Hippocampal formation (tissue), 2 donors: ENCODE results near the gene SLC9A7.

Experiments used
- DNase-seq, 2 donors: peaks; one replicate each; lab custom pipeline; 2025; lab: John Stamatoyannopoulos, UW

Gene SLC9A7

DNA sequence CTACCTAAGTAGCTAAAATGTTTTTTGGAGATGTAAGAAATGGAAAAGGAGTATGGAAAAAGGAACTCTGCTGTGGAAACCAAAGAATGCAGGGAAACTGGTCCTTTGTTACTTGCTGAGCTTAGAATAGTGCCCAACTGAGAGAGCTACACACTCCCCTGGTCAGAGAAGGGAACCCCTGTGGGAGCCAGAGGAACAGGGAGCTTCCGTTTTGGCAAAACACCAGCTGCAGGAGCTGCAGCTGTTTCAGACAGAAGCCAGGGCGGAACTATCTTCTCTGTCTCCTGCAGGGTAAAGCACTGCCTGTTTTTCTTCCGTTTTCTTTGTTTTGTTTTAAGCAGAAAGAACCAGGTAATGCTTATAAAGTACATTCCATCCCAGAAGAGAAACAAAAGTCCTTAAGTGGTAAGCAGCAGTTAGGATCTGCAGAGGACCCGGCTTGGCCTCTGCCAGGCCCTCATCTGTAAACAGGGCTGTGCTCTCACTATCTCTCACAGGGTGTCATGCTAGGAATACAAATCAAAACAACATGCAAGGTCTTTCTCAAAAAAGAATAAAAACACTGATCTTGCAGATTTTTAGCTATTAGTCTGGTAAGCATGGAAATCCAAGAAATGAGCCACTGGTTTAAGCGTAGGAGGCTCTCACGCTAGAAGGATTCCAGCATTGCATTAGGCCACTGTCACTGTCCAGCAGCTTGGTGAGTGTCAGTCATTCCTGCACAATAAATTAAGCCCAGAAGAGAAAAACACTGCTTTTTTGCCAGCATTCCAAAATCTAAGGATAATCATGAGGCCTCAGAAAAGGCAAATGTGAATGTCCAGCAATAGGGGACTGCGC, 109.3 kb downstream of the SLC9A7 start:
- DNase-seq = peak in 1 of 2 donors; percentile 6

DNA sequence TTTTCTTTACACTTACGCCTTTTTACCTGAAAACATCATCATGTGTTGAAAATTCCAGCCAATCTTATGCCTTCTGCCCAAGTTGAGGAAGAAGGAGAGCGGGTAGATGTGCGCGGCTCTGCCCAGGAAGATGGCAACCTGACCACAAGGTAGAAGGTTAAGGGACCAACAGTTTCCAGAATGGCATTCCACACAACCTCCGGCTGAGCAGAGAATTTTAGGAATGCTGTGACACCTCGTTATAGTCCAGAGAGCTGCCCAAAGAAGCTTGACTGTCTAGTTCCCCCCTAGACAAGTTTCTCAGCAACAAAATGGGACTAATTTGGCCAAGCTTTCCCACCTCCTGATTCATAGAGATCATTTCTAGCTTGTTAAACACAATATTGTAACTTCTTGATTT, 110.3 kb downstream of the SLC9A7 start:
- DNase-seq = no peak

DNA sequence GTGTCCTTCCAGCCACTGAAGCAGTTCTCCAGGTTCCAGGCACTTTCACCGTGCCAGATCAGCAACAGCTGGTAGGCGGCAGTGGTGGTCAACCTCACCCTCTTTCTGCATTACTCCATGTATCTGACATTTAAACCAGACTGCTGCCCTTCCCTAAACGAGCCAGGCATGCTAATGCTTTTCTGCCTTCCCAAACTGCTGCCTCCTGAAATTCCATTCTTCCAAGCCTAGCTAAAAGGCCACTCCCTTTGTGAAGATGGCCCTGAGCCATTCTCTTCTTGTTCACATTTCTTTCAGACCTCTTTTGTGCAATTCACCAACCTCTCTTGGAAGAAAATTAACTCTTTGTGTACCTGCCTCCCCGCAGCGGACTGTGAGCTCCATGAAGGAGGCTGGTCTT, 111.7 kb downstream of the SLC9A7 start:
- no peak for DNase-seq

DNA sequence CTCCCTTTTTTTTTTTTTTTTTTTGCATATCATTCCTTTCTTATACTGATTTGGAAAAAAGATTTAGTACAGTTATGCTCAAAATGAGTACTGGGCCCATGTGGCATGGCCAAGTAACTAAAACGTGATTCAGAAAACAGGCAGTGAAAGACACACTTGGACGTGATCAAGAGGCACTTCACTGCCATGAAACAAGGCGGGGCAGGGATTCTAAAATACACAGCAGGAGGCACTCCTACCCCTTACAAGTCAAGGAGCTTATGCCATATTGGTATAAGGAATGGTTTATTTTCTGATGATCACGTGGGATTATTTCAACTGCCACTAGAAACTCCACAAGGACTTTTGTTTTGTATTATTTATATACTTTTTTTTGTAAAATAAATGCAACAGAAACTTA, 113.3 kb downstream of the SLC9A7 start:
- DNase-seq = no peak

DNA sequence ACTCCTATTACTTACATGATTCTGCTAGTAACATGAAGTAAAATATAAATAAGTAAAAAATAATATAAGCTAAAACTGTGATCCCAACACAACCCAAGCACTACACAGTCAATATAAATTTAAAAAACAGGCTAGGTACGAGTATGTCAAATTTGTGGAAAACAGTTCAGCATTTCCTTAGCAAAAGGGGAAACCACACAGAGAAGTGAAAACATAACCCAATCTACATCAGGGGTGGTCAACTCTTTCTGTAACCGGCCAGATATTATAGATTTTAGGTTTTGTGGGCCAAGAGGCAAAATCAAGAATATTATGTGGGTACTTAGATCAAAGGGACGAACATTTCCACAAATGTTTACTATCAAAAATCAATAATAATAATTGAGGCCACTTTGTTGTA, 115.3 kb downstream of the SLC9A7 start:
- no peak for DNase-seq

DNA sequence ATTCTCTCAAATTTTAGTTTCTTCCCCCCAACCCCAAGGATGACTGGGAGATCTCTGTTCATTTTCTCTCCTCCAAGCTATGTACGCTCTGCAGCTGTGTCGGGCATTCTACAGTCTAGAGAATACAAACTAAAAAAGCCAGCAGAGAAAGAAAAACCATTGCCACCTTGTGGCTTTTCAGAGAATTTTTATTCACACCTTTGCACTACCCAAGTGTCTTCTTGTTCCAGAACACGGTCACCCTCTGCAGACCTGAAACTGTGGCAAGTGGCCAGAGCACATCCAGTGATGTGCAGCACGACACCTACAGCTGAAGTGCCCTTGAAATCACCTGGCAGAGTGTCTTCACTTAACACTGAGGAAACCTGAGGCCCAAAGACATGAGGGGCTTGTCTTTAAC, 116.8 kb downstream of the SLC9A7 start:
- no peak for DNase-seq

DNA sequence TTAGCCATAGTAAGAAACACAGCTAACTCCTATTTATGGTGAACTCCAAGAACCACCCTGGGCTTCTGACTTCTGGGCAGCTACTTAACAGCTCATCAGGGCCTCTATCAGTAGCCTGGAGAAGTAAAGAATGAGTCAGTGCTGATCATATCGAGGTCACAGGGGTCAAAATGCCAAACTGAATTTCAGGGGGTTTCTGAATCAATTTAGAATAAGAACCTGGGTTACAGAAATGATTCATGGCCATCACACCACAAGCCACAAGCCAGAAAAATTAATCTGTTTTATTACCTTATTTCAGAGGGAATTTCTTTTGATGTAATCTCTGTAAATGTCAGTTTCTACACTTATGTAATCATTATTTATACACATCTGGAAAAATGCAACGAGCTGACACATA, 121.0 kb downstream of the SLC9A7 start:
- no peak for DNase-seq

DNA sequence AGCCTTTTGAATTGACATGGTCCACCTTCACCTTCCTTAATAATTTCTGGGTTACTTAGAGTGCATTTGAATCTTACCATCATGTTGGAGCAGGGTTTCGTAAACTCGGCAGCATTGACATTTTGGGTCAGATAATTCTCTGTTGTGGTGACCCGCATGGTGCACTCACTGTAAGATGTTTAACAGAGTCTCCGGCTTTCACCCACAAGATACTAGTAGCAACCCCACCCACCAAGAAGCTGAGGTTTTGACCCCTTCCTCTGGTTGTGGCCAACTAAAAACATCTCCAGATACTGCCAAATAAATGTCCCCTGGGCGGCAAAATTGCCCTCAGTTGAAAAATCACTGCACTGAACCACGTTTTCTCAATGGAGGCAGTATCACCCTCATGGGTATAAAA, 122.7 kb downstream of the SLC9A7 start:
- DNase-seq = no peak

DNA sequence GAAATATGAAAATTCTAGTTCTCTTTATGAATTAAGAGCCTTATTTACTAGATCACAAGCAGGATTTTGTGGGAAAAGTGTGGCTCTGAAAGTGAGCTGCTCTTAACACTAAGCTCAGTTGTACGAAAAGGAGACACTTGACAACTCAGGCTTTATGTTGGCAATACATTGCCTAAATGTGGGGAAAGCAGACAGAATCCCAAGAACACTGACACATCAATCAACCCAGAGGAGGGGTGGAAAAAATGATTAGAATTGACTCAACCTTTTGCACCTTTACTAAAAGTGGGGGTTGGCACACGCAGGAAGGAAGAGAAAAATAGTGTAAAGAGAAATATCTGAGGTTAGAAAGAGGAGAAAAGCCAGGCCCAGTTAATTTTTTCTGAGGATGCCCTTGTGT, 123.7 kb downstream of the SLC9A7 start:
- DNase-seq = no peak

DNA sequence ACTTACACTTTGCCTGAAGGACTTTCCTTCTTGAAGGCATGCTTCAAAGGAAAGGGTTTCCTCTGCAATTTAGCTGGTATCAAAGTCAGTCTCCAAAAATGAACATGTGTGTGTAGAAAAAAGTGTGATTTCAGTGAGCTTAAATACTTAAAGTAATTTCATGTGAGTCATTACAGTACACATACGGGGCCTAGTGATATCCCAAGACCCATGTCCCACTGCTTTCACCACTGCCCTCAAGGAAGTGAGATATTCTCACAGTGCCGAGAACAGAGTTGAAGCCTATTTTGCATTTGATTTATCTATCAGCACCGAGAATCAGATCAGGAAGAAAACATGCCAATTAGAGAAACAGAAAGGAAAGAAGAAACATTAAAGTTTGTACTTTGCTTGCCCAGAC, 124.3 kb downstream of the SLC9A7 start:
- DNase-seq = no peak

DNA sequence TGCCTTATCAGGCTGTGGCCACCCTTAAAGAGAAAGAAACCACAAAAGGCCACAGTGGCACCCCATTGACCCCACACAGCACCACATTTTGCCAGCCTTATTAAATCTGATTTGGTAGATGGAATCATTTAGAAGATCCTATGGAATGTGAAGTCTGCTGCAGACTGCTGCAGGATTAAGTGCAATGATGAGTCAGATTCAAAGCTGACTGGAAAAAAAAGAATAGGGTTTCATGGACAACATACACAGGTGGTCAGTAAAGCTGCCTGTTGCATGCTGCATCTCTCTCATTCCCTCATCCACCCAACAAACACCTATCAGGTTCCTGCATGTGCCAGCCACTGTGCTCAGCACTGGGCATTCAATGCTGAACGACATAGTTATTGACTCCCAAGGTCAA, 128.8 kb downstream of the SLC9A7 start:
- no peak for DNase-seq

DNA sequence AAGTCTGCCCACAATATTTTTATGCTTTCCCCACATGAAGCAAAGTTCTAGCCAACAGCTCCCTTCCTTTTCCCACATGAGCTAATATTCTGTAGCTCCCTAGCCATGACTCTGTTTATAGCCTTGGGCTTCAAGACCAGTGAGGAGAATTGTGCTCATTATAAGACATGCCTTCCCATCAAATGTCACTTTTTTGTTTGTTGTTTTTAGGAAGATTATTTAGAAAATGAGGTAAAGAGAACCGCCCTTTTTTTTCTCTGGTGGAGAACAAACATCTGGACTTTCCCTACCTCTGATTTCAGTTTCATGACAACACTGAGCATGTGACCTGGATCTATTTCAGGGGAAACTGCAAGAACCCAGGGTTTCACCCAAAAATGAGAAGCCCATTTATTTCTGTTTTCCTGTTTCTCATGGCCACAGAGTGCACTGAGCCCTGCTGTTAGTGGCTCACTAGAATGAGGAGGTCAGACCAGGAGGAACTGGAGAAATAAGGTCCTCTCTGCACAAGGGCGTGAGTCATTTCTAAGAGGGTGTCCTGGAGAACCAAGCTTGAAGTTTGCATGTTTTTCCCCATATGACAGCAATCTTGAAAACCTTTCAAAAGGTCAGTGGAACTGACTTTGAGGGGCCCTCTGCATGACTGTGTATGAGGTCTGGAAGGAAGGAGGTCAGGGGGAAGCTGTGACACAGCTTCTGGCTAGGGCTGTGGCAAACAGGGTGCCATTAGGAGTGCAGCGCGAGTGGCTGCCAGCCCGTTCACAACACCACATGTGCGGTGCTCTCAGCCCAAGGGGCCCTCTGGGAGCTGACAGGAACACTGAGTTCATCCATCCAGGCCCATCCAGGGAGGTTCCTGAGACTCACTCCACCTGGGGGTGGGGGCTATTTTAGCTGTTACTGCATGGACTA, 130.2 kb downstream of the SLC9A7 start:
- no peak for DNase-seq

DNA sequence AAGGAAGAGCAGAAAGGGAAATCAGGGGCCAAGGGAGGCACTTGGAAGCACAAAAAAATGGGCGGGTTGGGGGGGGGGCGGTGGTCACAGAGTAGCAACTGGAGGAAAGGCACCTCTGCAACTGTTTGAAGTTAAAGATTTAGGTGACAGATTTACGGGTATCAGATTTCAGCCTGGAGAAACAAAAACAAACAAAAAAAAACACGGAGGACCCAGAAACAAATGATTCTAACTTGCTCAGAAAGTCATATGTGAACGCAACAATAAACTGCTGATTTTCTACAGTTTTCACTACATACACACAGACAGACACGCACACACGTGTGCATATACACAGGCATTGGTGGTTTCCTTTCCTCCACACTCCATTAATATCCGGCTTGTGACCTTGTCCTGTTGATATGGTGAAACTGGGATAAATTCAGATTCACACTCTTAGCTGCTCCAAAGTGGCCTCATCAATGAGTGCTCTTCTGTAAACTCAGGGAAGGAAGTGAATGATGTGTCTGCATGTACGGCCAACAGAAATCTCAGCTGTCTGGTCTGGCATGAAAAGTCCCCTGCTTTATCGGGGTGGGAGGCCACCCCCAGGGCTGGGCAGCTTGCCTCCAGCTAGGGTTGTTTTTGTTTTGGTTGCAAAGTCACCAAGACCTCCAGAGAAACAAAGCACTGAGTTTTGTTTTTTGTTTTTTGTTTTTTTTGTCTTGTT, 131.1 kb downstream of the SLC9A7 start:
- no peak for DNase-seq

DNA sequence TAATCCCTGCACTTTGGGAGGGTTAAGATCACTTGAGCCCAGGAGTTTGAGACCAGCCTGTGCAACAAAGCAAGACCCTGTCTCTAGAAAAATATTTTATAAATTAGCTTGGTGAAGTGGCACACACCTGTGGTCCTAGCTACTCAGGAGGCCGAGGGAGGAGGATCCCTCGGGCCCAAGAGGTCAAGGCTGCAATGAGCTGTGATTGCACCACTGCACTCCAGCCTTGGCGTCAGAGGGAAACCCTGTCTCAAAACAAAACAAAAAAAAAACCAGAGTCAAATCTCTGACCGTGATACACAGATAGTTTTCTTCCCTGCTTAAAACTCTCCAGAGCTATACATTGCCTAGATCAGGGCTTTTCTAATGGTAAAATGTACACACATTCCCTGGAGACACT, 131.9 kb downstream of the SLC9A7 start:
- no peak for DNase-seq

DNA sequence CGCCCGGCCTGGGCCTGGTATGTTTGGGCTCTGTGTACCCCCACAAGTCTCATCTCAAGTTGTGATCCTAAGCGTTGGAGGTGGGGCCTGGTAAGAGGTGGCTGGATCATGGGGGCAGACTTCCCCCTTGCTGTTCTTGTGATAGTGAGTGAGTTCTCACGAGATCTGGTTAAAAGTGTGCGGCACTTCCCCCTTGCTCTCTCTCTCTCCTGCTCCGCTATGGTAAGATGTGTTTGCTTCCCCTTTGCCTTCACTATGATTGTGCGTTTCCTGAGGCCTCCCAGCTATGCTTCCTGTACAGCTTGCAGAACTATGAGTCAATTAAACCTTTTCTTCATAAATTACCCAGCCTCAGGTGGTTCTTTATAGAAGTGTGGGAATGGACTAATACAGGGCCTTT, 132.4 kb downstream of the SLC9A7 start:
- no peak for DNase-seq

DNA sequence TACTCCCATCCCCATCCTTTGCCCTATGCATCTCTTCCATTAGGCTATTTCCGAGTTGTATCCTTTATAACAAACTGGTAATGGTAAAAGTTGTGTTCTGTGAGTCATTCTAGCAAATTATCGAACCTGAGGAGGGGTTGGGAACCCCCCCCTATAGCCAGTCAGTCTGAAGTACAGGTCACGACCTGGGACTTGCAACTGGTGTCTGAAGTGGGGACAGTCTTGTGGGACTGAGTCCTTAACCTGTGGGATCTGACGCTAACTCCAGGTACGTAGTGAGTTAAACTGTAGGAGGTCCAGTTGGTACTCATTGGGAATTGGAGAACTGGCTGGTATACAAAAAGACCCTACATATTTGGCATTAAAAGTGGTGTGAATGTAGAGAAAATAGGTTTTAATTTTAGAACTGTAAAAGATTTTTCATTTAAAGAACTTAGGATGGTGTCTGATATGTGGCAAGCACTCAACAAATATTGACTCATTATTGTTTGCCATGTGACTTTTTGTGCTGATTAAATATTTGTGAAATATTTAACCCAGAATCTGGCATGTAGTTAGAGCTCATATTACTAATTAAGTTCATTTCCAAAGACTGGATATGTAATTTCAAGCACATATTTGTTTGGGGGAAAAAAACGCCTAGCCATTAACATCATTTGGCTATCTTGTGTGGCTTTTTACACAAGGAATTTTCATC, 134.7 kb downstream of the SLC9A7 start:
- no peak for DNase-seq

DNA sequence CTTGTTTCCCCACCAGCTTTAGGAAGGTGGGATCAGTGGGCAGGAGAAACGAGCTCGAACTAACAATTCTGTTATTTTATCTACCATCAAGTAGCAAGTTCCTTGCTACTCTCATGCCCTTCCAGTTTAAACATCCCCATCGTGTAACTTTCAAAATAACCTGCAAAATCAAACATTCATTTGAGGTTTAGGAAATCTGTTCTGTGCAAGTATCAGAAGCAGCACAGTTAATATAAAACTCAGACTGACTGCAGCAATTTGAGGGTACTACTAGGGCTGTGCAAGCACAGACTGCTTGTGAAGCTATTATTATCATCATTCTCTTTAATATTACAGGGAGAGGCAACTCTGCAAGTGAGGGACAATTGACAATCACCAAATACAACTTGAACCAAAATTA, 137.3 kb downstream of the SLC9A7 start:
- DNase-seq = no peak

DNA sequence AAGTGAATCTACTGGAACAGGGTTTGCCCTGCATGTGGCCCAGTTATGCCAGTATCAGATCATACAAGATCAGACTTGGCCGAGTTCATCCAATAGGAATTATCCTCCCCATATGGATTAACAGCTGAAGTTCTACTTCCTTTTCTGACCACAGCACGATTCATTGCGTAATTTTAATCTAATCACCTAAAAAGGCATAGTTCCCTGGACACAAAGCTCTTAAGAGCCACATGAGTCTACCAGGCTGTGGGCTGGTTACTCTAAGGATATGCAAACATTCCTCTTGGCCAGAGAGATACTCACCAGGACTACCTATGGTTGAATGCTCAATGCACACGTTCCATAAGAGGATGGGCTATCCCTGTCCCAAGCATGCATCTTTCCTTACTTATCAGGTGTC, 138.4 kb downstream of the SLC9A7 start:
- DNase-seq = no peak

DNA sequence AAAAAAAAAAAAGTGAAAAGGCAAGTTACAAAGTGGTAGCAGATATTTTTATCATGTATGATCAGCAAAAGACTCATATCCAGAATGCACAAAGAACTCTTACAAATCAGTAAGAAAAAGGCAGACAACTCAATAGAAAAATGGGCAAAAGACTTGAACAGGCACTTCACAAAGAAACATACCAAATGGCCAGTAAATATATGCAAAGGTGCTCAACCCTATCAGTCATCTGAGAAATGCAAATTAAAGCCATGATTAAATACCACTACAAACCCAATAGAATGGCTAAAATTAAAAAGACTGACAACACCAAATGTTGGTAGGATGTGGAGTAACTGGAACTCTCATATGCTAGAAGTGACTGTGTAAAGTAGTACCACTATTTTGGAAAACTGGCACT, 140.0 kb downstream of the SLC9A7 start:
- no peak for DNase-seq

DNA sequence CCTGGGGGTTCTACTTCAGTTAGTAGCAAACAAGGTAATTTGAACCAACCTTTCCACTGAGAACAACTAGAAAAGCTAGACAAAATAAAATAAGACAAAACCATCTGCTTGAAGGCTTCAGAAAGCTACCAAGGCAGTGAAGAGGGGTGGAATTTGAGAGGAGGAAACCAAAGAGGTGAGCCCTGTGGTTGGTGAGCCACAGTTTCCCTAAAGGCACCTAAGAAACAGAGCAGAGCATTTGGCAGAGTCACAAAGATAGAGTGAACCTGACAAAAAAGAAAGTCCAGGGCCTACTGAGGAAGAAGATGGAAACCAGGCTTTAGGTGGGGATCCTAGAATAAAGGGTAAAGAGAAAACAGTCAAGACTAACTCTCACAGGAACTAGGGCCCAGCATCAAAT, 141.0 kb downstream of the SLC9A7 start:
- no peak for DNase-seq

DNA sequence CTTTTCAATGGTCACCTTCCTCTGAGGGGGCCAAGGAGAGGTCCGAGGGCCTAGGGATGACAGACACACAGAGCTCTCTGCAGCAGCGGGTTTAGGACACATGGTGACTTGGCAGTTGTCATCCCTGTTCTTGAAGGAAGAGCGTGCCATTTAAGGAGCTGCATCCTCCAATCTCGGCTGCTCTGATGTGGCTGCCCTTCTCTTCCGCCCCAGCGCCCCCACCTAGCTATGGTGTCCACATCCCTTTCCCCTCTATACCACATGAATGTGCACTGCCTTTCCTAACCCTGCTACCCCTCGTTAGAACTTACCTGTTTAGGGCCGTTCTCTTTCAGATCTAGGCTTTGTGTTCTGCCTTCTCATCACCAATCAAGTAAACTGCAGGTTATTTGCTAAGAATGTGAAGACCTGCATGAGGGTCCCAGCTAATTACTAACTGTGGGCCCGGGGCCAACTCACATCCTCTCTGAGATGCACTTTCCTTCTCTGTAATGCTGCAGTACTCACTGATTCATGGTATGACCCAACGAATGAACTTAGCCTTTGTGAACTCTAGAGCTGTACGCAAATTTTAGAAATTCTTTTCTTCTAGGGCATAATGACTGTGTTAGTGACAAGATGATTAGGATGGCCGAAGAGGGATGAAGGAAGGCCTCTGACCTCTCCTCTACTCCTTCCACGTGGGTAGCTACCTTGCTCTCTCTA, 147.1 kb downstream of the SLC9A7 start:
- DNase-seq = no peak
